Trophoblast cell (in vitro differentiated cells and primary cell): ENCODE measurements around the gene CELF1.

Experiments used
- DNase-seq, 2 donors: peaks; one replicate each; pipeline ENCODE4 v3.0.0-alpha.2; 2016
- H2AFZ ChIP-seq: 2 replicates; pipeline ENCODE4 v1.6.1; 2013; ENCODE audit warnings: low read length, moderate library complexity, mild to moderate bottlenecking; ENCODE audit not compliant: insufficient read depth, poor library complexity
- H2AK5ac ChIP-seq: 2 replicates; pipeline ENCODE4 v1.6.1; 2013; ENCODE audit warnings: mild to moderate bottlenecking, low read length
- H2BK120ac ChIP-seq: 2 replicates; pipeline ENCODE4 v1.6.1; 2013; ENCODE audit warnings: low read length, mild to moderate bottlenecking, moderate library complexity; ENCODE audit not compliant: insufficient read depth, poor library complexity
- H2BK12ac ChIP-seq: 2 replicates; pipeline ENCODE4 v1.6.1; 2013; ENCODE audit warnings: mild to moderate bottlenecking, low read length, moderate library complexity
- H2BK5ac ChIP-seq: 2 replicates; pipeline ENCODE4 v1.6.1; 2013; ENCODE audit warnings: low read length, low read depth, moderate library complexity, mild to moderate bottlenecking; ENCODE audit not compliant: poor library complexity
- H3K14ac ChIP-seq: 2 replicates; pipeline ENCODE4 v1.6.1; 2013; ENCODE audit warnings: mild to moderate bottlenecking, low read length
- H3K18ac ChIP-seq: 2 replicates; pipeline ENCODE4 v1.6.1; 2013; ENCODE audit warnings: mild to moderate bottlenecking, low read length
- H3K23ac ChIP-seq: 2 replicates; pipeline ENCODE4 v1.6.1; 2013; ENCODE audit warnings: low read length
- H3K27ac ChIP-seq: 2 replicates; pipeline ENCODE4 v1.5.1; 2013; ENCODE audit warnings: low read depth, mild to moderate bottlenecking, inconsistent platforms, low read length, moderate library complexity
- H3K27me3 ChIP-seq: 2 replicates; pipeline ENCODE4 v1.6.1; 2013; ENCODE audit warnings: inconsistent platforms, mild to moderate bottlenecking, low read length, moderate library complexity; ENCODE audit not compliant: insufficient read depth
- H3K36me3 ChIP-seq, 2 experiments: 1 replicate in 1 of 2; 2 replicates in 1 of 2; pipeline ENCODE4 v1.6.1; 2013; ENCODE audit warnings: low read length in 2 of 2, mild to moderate bottlenecking in 2 of 2, moderate library complexity in 1 of 2; ENCODE audit not compliant: insufficient read depth in 2 of 2, control insufficient read depth in 1 of 2
- H3K4ac ChIP-seq: 2 replicates; pipeline ENCODE4 v1.6.1; 2013; ENCODE audit warnings: low read depth, mild to moderate bottlenecking, low read length, moderate library complexity
- H3K4me1 ChIP-seq, 2 experiments: 1 replicate in 1 of 2; 2 replicates in 1 of 2; pipeline ENCODE4 v1.6.1; 2013; ENCODE audit warnings: low read length in 2 of 2, mild to moderate bottlenecking in 2 of 2, moderate library complexity in 1 of 2; ENCODE audit not compliant: insufficient read depth in 2 of 2, control insufficient read depth in 1 of 2
- H3K4me2 ChIP-seq: 2 replicates; pipeline ENCODE4 v1.6.1; 2013; ENCODE audit warnings: inconsistent platforms, mild to moderate bottlenecking, low read length, moderate library complexity
- H3K4me3 ChIP-seq: 2 replicates; pipeline ENCODE4 v1.5.1; 2013; ENCODE audit warnings: mild to moderate bottlenecking, low read depth, low read length, inconsistent platforms
- H3K79me1 ChIP-seq: one replicate; pipeline ENCODE4 v1.6.1; 2013; ENCODE audit warnings: low read length
- H3K79me2 ChIP-seq: 2 replicates; pipeline ENCODE4 v1.6.1; 2013; ENCODE audit warnings: low read length, mild to moderate bottlenecking; ENCODE audit not compliant: control insufficient read depth, insufficient read depth, poor library complexity
- H3K9ac ChIP-seq: 2 replicates; pipeline ENCODE4 v1.6.1; 2013; ENCODE audit warnings: mild to moderate bottlenecking, low read length
- H3K9me3 ChIP-seq: 2 replicates; pipeline ENCODE4 v1.6.1; 2013; ENCODE audit warnings: low read depth, mild to moderate bottlenecking, control low read depth, inconsistent platforms, low read length; ENCODE audit not compliant: insufficient read depth
- H4K12ac ChIP-seq: 2 replicates; pipeline ENCODE4 v1.6.1; 2013; ENCODE audit warnings: low read depth, mild to moderate bottlenecking, low read length, moderate library complexity
- H4K8ac ChIP-seq: 2 replicates; pipeline ENCODE4 v1.6.1; 2013; ENCODE audit warnings: low read depth, mild to moderate bottlenecking, low read length, moderate library complexity
- H4K91ac ChIP-seq: one replicate; pipeline ENCODE4 v1.6.1; 2013; ENCODE audit warnings: low read depth, mild to moderate bottlenecking, low read length, moderate library complexity
- WGBS: extraction: QIAGEN DNeasy Blood & Tissue Kit; methylation state at CpG from one replicate; pipeline ENCODE4 v1.1.7; 2013; ENCODE audit warnings: missing lambda C conversion rate; ENCODE audit not compliant: insufficient read length, insufficient coverage; ENCODE audit errors: extremely low coverage; 5-methylcytosine and 5-hydroxymethylcytosine counted together

Gene CELF1

DNA sequence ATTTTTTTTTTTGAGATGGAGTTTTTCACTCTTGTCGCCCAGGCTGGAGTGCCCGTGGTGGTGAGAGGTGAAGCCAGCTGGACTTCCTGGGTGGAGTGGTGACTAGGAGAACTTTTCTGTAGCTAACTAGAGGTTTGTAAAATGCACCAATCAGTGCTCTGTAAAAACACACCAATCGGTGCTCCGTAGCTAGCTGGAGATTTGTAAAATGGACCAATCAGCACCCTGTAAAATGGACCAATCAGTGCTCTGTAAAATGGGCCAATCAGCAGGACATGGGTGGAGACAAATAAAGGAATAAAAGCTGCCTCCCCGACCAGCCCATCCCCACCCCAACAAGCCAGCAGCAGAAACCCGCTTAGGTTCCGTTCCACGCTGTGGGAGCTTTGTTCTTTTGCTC lies 99.6 kb downstream of the CELF1 start:
- H3K4ac ChIP-seq, result no peak overlapping the region
- DNase-seq, result no peak
- no peaks in the 10 kb centered on the region for H3K79me1 ChIP-seq
- H4K12ac ChIP-seq, result no peak overlapping the region
- WGBS, result no CpG with 5 or more reads among the region's 8 CpGs
- no peaks in the 10 kb centered on the region for H3K27me3 ChIP-seq
- no peak overlapping the region for H3K27ac ChIP-seq
- H3K4me2 ChIP-seq, result no peak overlapping the region
- no peak overlapping the region for H2BK120ac ChIP-seq
- no peaks in the 10 kb centered on the region for H3K4me1 ChIP-seq
- no peak overlapping the region for H3K18ac ChIP-seq
- H2AFZ ChIP-seq, result no peak overlapping the region
- no peak overlapping the region for H2BK12ac ChIP-seq
- H4K91ac ChIP-seq, result no peak overlapping the region
- H2AK5ac ChIP-seq, result no peak overlapping the region
- H3K79me2 ChIP-seq, result no peaks in the 10 kb centered on the region
- H3K14ac ChIP-seq, result no peak overlapping the region
- H3K4me3 ChIP-seq, result no peak overlapping the region
- H3K23ac ChIP-seq, result no peak overlapping the region
- H4K8ac ChIP-seq, result no peak overlapping the region
- no peak overlapping the region for H2BK5ac ChIP-seq
- H3K36me3 ChIP-seq, result peaks cover 2% of the 10 kb centered on the region in 2 experiments
- no peak overlapping the region for H3K9ac ChIP-seq
- H3K9me3 ChIP-seq, result no peaks in the 10 kb centered on the region

- Histone ChIP-seq H3K27me3 (no peaks in the 10 kb centered on the region), H4K91ac (no peak overlapping the region), H3K79me1 (no peaks in the 10 kb centered on the region), H3K14ac (no peak overlapping the region), H2BK5ac (no peak overlapping the region), H3K79me2 (no peaks in the 10 kb centered on the region), H3K4me1 (no peaks in the 10 kb centered on the region), H3K4ac (no peak overlapping the region), H2BK12ac (no peak overlapping the region), H3K9me3 (no peaks in the 10 kb centered on the region), H2AFZ (no peak overlapping the region), H3K4me2 (no peak overlapping the region), H3K23ac (no peak overlapping the region), H2AK5ac (no peak overlapping the region), H4K12ac (no peak overlapping the region), H3K27ac (no peak overlapping the region), H3K18ac (no peak overlapping the region), H4K8ac (no peak overlapping the region), H2BK120ac (no peak overlapping the region), H3K4me3 (no peak overlapping the region), H3K9ac (no peak overlapping the region), H3K36me3 (peaks cover 2% of the 10 kb centered on the region in 2 experiments)
- DNase-seq, result no peak
- WGBS, result no CpG with 5 or more reads among the region's 4 CpGs
Measured at GRCh38 chr11:47451990-47452389, 100.9 kb downstream of the CELF1 start.

- Histone ChIP-seq H3K79me1 (no peaks in the 10 kb centered on the region), H3K14ac (no peak overlapping the region), H2AK5ac (no peak overlapping the region), H3K27me3 (no peaks in the 10 kb centered on the region), H4K91ac (no peak overlapping the region), H3K18ac (no peak overlapping the region), H3K36me3 (peaks cover 2% of the 10 kb centered on the region in 2 experiments), H2BK5ac (no peak overlapping the region), H3K4me3 (no peak overlapping the region), H4K12ac (no peak overlapping the region), H3K79me2 (no peaks in the 10 kb centered on the region), H3K4ac (no peak overlapping the region), H3K4me1 (no peaks in the 10 kb centered on the region), H3K4me2 (no peak overlapping the region), H2BK120ac (no peak overlapping the region), H2AFZ (no peak overlapping the region), H4K8ac (no peak overlapping the region), H3K27ac (no peak overlapping the region), H2BK12ac (no peak overlapping the region), H3K9me3 (no peaks in the 10 kb centered on the region), H3K23ac (no peak overlapping the region), H3K9ac (no peak overlapping the region)
- WGBS, result no CpG with 5 or more reads among the region's 4 CpGs
- no peak for DNase-seq
Measured at GRCh38 chr11:47451436-47451835, 101.5 kb downstream of the CELF1 start.

DNA sequence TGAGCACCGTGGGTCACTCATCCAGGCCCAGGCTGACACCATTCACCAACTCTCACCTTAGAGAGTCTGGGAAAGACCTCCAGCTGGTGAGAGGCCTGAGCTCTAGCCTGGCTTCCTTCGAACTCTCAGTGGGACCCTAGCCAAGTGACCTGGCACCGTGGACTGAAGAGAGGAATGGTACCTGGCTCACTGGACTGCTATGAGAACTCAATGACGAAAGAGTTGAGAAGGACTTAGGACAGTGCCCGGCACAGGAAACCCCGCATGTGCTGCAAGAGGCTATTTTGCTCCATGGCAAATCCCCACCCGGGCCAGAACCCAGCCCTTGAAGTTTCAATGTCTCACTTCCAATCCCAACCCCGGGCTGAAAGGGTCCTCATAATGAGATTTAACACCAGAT lies 103.4 kb downstream of the CELF1 start:
- no peak overlapping the region for H3K4me3 ChIP-seq
- H2AFZ ChIP-seq, result no peak overlapping the region
- no peaks in the 10 kb centered on the region for H3K9me3 ChIP-seq
- H3K14ac ChIP-seq, result no peak overlapping the region
- H3K4ac ChIP-seq, result no peak overlapping the region
- no peak overlapping the region for H3K18ac ChIP-seq
- no peak overlapping the region for H4K91ac ChIP-seq
- DNase-seq, result no peak
- H2BK12ac ChIP-seq, result no peak overlapping the region
- H3K79me1 ChIP-seq, result no peaks in the 10 kb centered on the region
- no peak overlapping the region for H3K23ac ChIP-seq
- no peak overlapping the region for H2BK5ac ChIP-seq
- H3K4me2 ChIP-seq, result no peak overlapping the region
- H3K36me3 ChIP-seq, result peaks cover 0 to 2% of the 10 kb centered on the region in 2 experiments
- H3K27me3 ChIP-seq, result no peaks in the 10 kb centered on the region
- H4K8ac ChIP-seq, result no peak overlapping the region
- no peak overlapping the region for H3K27ac ChIP-seq
- no peak overlapping the region for H3K9ac ChIP-seq
- no peaks in the 10 kb centered on the region for H3K4me1 ChIP-seq
- H3K79me2 ChIP-seq, result no peaks in the 10 kb centered on the region
- H2BK120ac ChIP-seq, result no peak overlapping the region
- H4K12ac ChIP-seq, result no peak overlapping the region
- no CpG with 5 or more reads among the region's 8 CpGs for WGBS
- H2AK5ac ChIP-seq, result no peak overlapping the region
